Gastrocnemius medialis (tissue), 4 donors: ENCODE results near the gene OR12D2.

ENCODE experiments used
- CTCF ChIP-seq, 5 experiments: fragments of 450-650 bp in 3 of 5; fragments of 200-600 bp in 2 of 5; sonication (generic) in 2 of 5; IDR thresholded peaks in 4 of 5; conservative IDR thresholded peaks in 1 of 5; 1 replicate in 4 of 5; 2 replicates in 1 of 5; pipeline ENCODE4 v1.5.1; 2016 to 2019; ENCODE audit warnings: antibody characterized with exemption in 5 of 5, mild to moderate bottlenecking in 3 of 5, moderate library complexity in 3 of 5
- POLR2A ChIP-seq, 2 donors: fragments of 450-650 bp; IDR thresholded peaks; one replicate each; pipeline ENCODE4 v1.6.1; 2017; ENCODE audit warnings: antibody characterized with exemption in 2 of 2, mild to moderate bottlenecking in 2 of 2, moderate library complexity in 2 of 2

- TF ChIP-seq CTCF (IDR thresholded peaks at IDR 0.05 in 4 of 5, conservative IDR thresholded peaks at IDR 0.05 in 1 of 5) (no peak), POLR2A (IDR thresholded peaks at IDR 0.05) (no peak)
These were observed 24.1 kb downstream of the OR12D2 start for GRCh38 chr6:29419516-29419915.
